ENCODE measurements around the gene MVP. TPM values are rescaled to one million over a fixed set of nuclear protein-coding genes. Genes with fewer than 3 reads are reported as not detected.
A peak's percentile ranks its signal among the peaks of the same experiment; 100 is the strongest.

The MVP gene
- total RNA-seq, 2 experiments from 2014 or later: 6.3 to 6.8 TPM

GRCh38 chr16:29862383-29862883 is 42.2 kb downstream of the MVP start:
- Histone ChIP-seq H3K36me3 (ENCODE audit: insufficient read depth, low read length) (peaks cover 23% of the 10 kb centered on the region; the same call in 1 of the 2 replicates), H3K4me1 (ENCODE audit: insufficient read depth, low read length, poor library complexity, severe bottlenecking) (peaks cover 11% of the 10 kb centered on the region), H4K20me1 (ENCODE audit: insufficient read depth, low read length) (no peaks in the 10 kb centered on the region), H3K4me3 (ENCODE audit: low read depth, low read length, poor library complexity, severe bottlenecking) (peak overlapping the region; percentile 91), H3K27ac (ENCODE audit: low read depth, low read length, poor library complexity, severe bottlenecking) (peak overlapping the region; percentile 45), H3K4me2 (ENCODE audit: low read length) (peak overlapping the region; percentile 97), H3K9me2 (ENCODE audit: insufficient read depth, low read length) (no peaks in the 10 kb centered on the region), H2AFZ (ENCODE audit: low read length) (peak overlapping the region; percentile 53), H3K79me2 (ENCODE audit: insufficient read depth, low read depth, low read length) (peaks cover 8% of the 10 kb centered on the region; the same call in 1 of the 2 replicates), H3K9me3 (ENCODE audit: low read length) (no peaks in the 10 kb centered on the region)
- no peak for DNase-seq (ENCODE audit: low spot score)
- POLR2A ChIA-PET: no interaction called here
- TF ChIP-seq CTCF (conservative IDR thresholded peaks at IDR 0.05; ENCODE audit: low read length) (0 out of 2 replicates have a peak, but pooled peaks have one; percentile 10), EZH2phosphoT487 (IDR thresholded peaks at IDR 0.05; ENCODE audit: borderline replicate concordance, low read depth, low read length) (no peak)
- no TSS peak for BruUV-seq (replicated peaks)
- CTCF ChIA-PET (ENCODE audit: unreplicated experiment): no interaction called here
- intact Hi-C loops (cut with micrococcal nuclease; ENCODE audit: unreplicated experiment): loop anchor here (5.0 kb wide), 1 partner anchor 160 kb away; the partner anchor contains the start of gene C16orf92

GRCh38 chr16:29862884-29863668 is 42.8 kb downstream of the MVP start, which contains the start of gene CDIPT:
Gene CDIPT, minus strand, starts transcription at chr16:29863226. Its CDS starts 369 bp downstream, at chr16:29862857.
- H3K4me3 ChIP-seq (ENCODE audit: low read depth, low read length, poor library complexity, severe bottlenecking): peak within 1 kb of the TSS; percentile 91
- no peaks in the 10 kb centered on the region for H4K20me1 ChIP-seq (ENCODE audit: insufficient read depth, low read length)
- H2AFZ ChIP-seq (ENCODE audit: low read length): peak within 1 kb of the TSS; percentile 53
- intact Hi-C loops (cut with micrococcal nuclease; ENCODE audit: unreplicated experiment): loop anchor here (1.0 to 5.0 kb wide), 3 partner anchors 58 to 159 kb away; partner anchors contain the start of genes C16orf92 and INO80E
- TF ChIP-seq EZH2phosphoT487 (IDR thresholded peaks at IDR 0.05; ENCODE audit: borderline replicate concordance, low read depth, low read length): no peak
- TF ChIP-seq CTCF (conservative IDR thresholded peaks at IDR 0.05; ENCODE audit: low read length): peak; percentile 78
- H3K79me2 ChIP-seq (ENCODE audit: insufficient read depth, low read depth, low read length): peaks cover 8% of the 10 kb centered on the region; the same call in 1 of the 2 replicates
- no peaks in the 10 kb centered on the region for H3K9me2 ChIP-seq (ENCODE audit: insufficient read depth, low read length)
- peak within 1 kb of the TSS; percentile 97 for H3K4me2 ChIP-seq (ENCODE audit: low read length)
- DNase-seq (ENCODE audit: low spot score): peak; percentile 99
- TSS peak; percentile 75 for BruUV-seq (replicated peaks)
- CTCF ChIA-PET (ENCODE audit: unreplicated experiment): no interaction called here
- H3K4me1 ChIP-seq (ENCODE audit: insufficient read depth, low read length, poor library complexity, severe bottlenecking): peaks cover 15% of the 10 kb centered on the region
- POLR2A ChIA-PET: no interaction called here
- no peaks in the 10 kb centered on the region for H3K9me3 ChIP-seq (ENCODE audit: low read length)
- peak within 1 kb of the TSS; percentile 45 for H3K27ac ChIP-seq (ENCODE audit: low read depth, low read length, poor library complexity, severe bottlenecking)
- peaks cover 23% of the 10 kb centered on the region; the same call in 1 of the 2 replicates for H3K36me3 ChIP-seq (ENCODE audit: insufficient read depth, low read length)

Data from OCI-LY7 (cell line).